GM23248 (cell line): ENCODE measurements around the gene MPRIP.

Experiments used
- EZH2 ChIP-seq: fragments of 200-600 bp; sonication (generic); IDR thresholded peaks from 2 replicates; pipeline ENCODE4 v1.6.1; 2018; ENCODE audit warnings: antibody characterized with exemption, mild to moderate bottlenecking; ENCODE audit not compliant: insufficient read depth, poor library complexity, severe bottlenecking
- EZH2phosphoT487 ChIP-seq: fragments of 200-600 bp; sonication (generic); IDR thresholded peaks from 2 replicates; pipeline ENCODE4 v1.6.1; 2018; ENCODE audit warnings: antibody characterized with exemption, moderate library complexity, mild to moderate bottlenecking, low read depth; ENCODE audit not compliant: insufficient read depth

DNA sequence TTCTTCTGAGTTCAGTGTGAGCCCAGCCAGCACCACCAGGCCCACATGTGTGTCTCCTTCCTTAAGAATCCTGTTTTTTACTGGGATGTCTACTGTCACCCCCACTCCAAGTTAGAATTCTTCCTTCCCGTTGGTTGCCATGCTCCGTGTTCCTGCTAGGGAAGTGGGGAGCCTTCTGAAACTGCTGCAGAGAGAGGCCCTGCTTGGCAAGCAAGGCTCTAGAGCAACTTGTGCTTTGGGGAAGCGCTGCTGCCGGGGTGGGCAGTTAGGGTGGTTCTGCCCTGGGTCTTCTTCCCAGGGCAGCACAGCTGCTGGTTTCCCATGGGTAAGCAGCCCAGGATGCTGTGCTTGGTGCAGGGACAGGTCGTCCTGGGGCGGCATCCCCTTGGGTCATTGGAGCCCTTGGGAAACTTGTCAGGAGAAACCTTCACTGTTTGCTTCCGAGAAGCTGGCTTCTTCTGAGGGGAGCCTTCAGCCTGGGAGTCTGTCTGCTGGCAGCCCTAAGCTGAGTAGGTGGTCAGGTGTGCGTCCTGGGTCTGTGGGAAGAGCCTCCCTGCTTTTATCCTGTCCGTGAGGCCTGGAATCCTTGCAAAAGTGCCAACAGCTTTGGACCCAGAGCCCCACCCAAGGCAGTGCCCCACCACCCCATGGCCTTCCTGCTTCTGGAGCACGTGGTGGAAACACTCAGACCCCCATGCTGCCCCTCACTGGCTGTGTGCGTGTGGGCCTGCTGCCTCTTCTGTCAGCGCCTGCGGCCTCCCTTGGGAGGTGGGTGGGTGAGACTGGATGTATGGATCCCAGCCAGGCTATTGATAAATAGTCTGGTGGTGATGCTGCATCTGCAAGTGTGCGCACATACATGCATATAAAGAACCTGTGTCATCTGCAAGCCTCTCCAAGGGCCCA is 92.0 kb downstream of the MPRIP start:
- no peak for TF ChIP-seq EZH2
- TF ChIP-seq EZH2phosphoT487: no peak
